K562 (cell line): ENCODE data around the gene GNRHR. TPM values are rescaled to one million over a fixed set of nuclear protein-coding genes. Genes with fewer than 3 reads are reported as not detected.

Source experiments
- BCLAF1 ChIP-seq, 2 experiments: fragments of 450-650 bp in 1 of 2; IDR thresholded peaks; 2 replicates each; pipeline ENCODE4 v1.6.1; 2011 to 2017; ENCODE audit warnings: low read depth in 2 of 2, antibody characterized with exemption in 1 of 2, borderline replicate concordance in 1 of 2, low read length in 1 of 2, mild to moderate bottlenecking in 1 of 2, mixed read lengths in 1 of 2; ENCODE audit not compliant: control insufficient read depth in 1 of 2
- CBX5 ChIP-seq: IDR thresholded peaks from 2 replicates; pipeline ENCODE4 v1.6.1; 2014; ENCODE audit warnings: low read depth, borderline replicate concordance
- CHD1 ChIP-seq: fragments of 200-600 bp; sonication (generic); IDR thresholded peaks from one replicate; pipeline ENCODE4 v1.6.1; 2012; ENCODE audit warnings: mild to moderate bottlenecking, moderate library complexity, low read length, inconsistent platforms
- CHD2 ChIP-seq: IDR thresholded peaks from 2 replicates; pipeline ENCODE4 v1.6.1; 2011; ENCODE audit warnings: low read depth, low read length
- CXXC5 ChIP-seq: fragments of 250-450 bp; sonication (Bioruptor Pico); IDR thresholded peaks from 2 replicates; pipeline ENCODE4 v1.8.0; 2022; ENCODE audit warnings: inconsistent platforms, mild to moderate bottlenecking, moderate library complexity
- HOMEZ ChIP-seq: fragments of 250-450 bp; sonication (Bioruptor Pico); IDR thresholded peaks from 2 replicates; pipeline ENCODE4 v1.4.0; 2020; ENCODE audit warnings: mild to moderate bottlenecking, moderate library complexity
- IRF9 ChIP-seq: fragments of 450-650 bp; IDR thresholded peaks from 2 replicates; pipeline ENCODE4 v1.6.1; 2016; ENCODE audit warnings: missing biosample characterization, missing genetic modification characterization
- KLF16 ChIP-seq: IDR thresholded peaks from 2 replicates; pipeline ENCODE4 v1.6.1; 2016; ENCODE audit warnings: antibody characterized with exemption
- KLF6 ChIP-seq: fragments of 250-450 bp; sonication (Bioruptor Pico); IDR thresholded peaks from 2 replicates; pipeline ENCODE4 v1.4.0; 2020; ENCODE audit warnings: mild to moderate bottlenecking, moderate library complexity, borderline replicate concordance
- L3MBTL2 ChIP-seq: fragments of 450-650 bp; IDR thresholded peaks from 2 replicates; pipeline ENCODE4 v1.6.1; 2016; ENCODE audit warnings: mild to moderate bottlenecking, moderate library complexity
- RB1 ChIP-seq: fragments of 450-650 bp; IDR thresholded peaks from 2 replicates; pipeline ENCODE4 v1.6.1; 2017; ENCODE audit warnings: low read depth, mild to moderate bottlenecking
- RERE ChIP-seq: sonication (generic); formaldehyde crosslinking; IDR thresholded peaks from 2 replicates; pipeline ENCODE4 v1.8.0; 2023; ENCODE audit warnings: missing genetic modification reagents, mild to moderate bottlenecking, borderline replicate concordance
- TFAP4 ChIP-seq: sonication (generic); formaldehyde crosslinking; IDR thresholded peaks from 2 replicates; pipeline ENCODE4 v1.8.0; 2022; ENCODE audit warnings: missing genetic modification reagents, mild to moderate bottlenecking, moderate library complexity, borderline replicate concordance
- ZBTB17 ChIP-seq: fragments of 450-650 bp; formaldehyde crosslinking; IDR thresholded peaks from 2 replicates; pipeline ENCODE4 v1.4.0; 2020; ENCODE audit warnings: mild to moderate bottlenecking
- ZFP30 ChIP-seq: fragments of 250-450 bp; sonication (Bioruptor Pico); IDR thresholded peaks from 2 replicates; pipeline ENCODE4 v1.8.0; 2022; ENCODE audit warnings: moderate library complexity, mild to moderate bottlenecking, inconsistent platforms, borderline replicate concordance
- ZNF583 ChIP-seq: fragments of 250-450 bp; sonication (Bioruptor Pico); IDR thresholded peaks from 2 replicates; pipeline ENCODE4 v1.4.0; 2020
- polyA plus RNA-seq, 8 experiments: library from polyadenylated mRNA; depleted of rRNA in 4 of 8; stranded (reverse) in 5 of 8; unstranded in 3 of 8; fragments of >200 nt; fragmentation: Nextera tagmentation in 2 of 8; fragmentation: Illumina TruSeq in 1 of 8; extraction: Ambion mirVana in 2 of 8; extraction: Trizol in 1 of 8; gene quantifications; 2 replicates each; pipeline versions ENCODE4 v1.2.1 to v1.2.3, GENCODE V29; 2011 to 2014; ENCODE audit warnings: inconsistent platforms in 1 of 8, missing spikeins in 1 of 8
- total RNA-seq, 7 experiments: library from RNA; depleted of rRNA in 6 of 7; stranded (reverse); fragments of >200 nt in 6 of 7; fragmentation: Illumina TruSeq in 2 of 7; extraction: Trizol in 2 of 7; gene quantifications; 2 replicates each; pipeline versions ENCODE4 v1.2.1 to v1.2.3, GENCODE V29; 2011 to 2021; ENCODE audit warnings: low replicate concordance in 1 of 7

The GNRHR gene
- total and polyA plus RNA-seq, 9 of the 15 experiments (the other 6 are each of a cell fraction or from before 2014, with no cell fraction given) = 0.06 to 0.13 TPM; not detected in 7

- TF ChIP-seq BCLAF1 (IDR thresholded peaks at IDR 0.05; ENCODE audit: borderline replicate concordance in 1 of 2, control insufficient read depth in 1 of 2, low read depth in 2 of 2, low read length in 1 of 2) (no peak), RERE (CRISPR knock-in tag) (no peak), CHD1 (no peak), IRF9 (no peak), ZNF583 (CRISPR knock-in tag) (no peak), L3MBTL2 (no peak), CBX5 (no peak), ZBTB17 (CRISPR knock-in tag) (no peak), HOMEZ (CRISPR knock-in tag) (0 out of 2 replicates have a peak, but pooled peaks have one; percentile 44), CXXC5 (no peak), KLF6 (CRISPR knock-in tag) (0 out of 2 replicates have a peak, but pooled peaks have one; percentile 43), RB1 (no peak), ZFP30 (CRISPR knock-in tag) (no peak), KLF16 (peak; percentile 83), CHD2 (no peak), TFAP4 (CRISPR knock-in tag) (peak; percentile 68; the same call in 1 of the 2 replicates)
Observed at GRCh38 chr4:67721315-67721769, 32.8 kb downstream of the GNRHR start (continued).
